Upper lobe of left lung (tissue), 6 donors: Measurements from ENCODE around the gene MEIOB. TPM values are rescaled to one million over a fixed set of nuclear protein-coding genes. Genes with fewer than 3 reads are reported as not detected.
A peak's percentile ranks its signal among the peaks of the same experiment; 100 is the strongest.
"Not testable (repeated sequence)": the region's sequence is repeated elsewhere in the genome, so short reads cannot be mapped to it uniquely, and the experiment has no call there.

ENCODE experiments used
- ATAC-seq, 2 donors: fragments of 200-7000 bp; cut with Tn5 transposase; one replicate each; pipeline ENCODE4 v1.9.1; 2022; ENCODE audit warnings: mild to moderate bottlenecking in 2 of 2, moderate library complexity in 2 of 2; ENCODE audit not compliant: low FRiP score in 2 of 2
- DNase-seq, 2 donors: peaks; one replicate each; pipeline ENCODE4 v3.0.0-alpha.2; 2019 to 2020
- H3K27ac ChIP-seq, 4 donors: fragments of 200-600 bp; sonication (generic); one replicate each; pipeline ENCODE4 v1.5.1; 2016 to 2019
- H3K27me3 ChIP-seq, 4 donors: fragments of 200-600 bp; sonication (generic); one replicate each; pipeline ENCODE4 v1.5.1; 2017 to 2019
- H3K36me3 ChIP-seq, 4 donors: fragments of 200-600 bp; sonication (generic); one replicate each; pipeline ENCODE4 v1.5.1; 2016 to 2019
- H3K4me1 ChIP-seq, 4 donors: fragments of 200-600 bp; sonication (generic); one replicate each; pipeline ENCODE4 v1.5.1; 2018 to 2019
- H3K4me3 ChIP-seq, 4 donors: fragments of 200-600 bp; sonication (generic); one replicate each; pipeline ENCODE4 v1.5.1; 2017 to 2019; ENCODE audit warnings: mild to moderate bottlenecking in 2 of 4, moderate library complexity in 1 of 4
- H3K9me3 ChIP-seq, 4 donors: fragments of 200-600 bp; sonication (generic); one replicate each; pipeline ENCODE4 v1.5.1; 2018 to 2019
- EP300 ChIP-seq, 4 donors: sonication (generic); formaldehyde crosslinking; IDR thresholded peaks; one replicate each; pipeline ENCODE4 v1.5.1; 2017; ENCODE audit warnings: antibody characterized with exemption in 4 of 4, control low read depth in 2 of 4
- POLR2A ChIP-seq, 4 donors: fragments of 450-650 bp; IDR thresholded peaks; one replicate each; pipeline ENCODE4 v1.5.1; 2016 to 2017; ENCODE audit warnings: antibody characterized with exemption in 4 of 4, mild to moderate bottlenecking in 2 of 4
- POLR2AphosphoS5 ChIP-seq, 2 donors: sonication (generic); formaldehyde crosslinking; IDR thresholded peaks; one replicate each; pipeline ENCODE4 v1.5.1; 2017; ENCODE audit warnings: antibody characterized with exemption in 2 of 2
- WGBS, 2 donors: methylation state at CpG; one replicate each; pipeline ENCODE4 v1.1.5; 2017 to 2018; 5-methylcytosine and 5-hydroxymethylcytosine counted together
- total RNA-seq, 6 donors: library from RNA; depleted of rRNA in 4 of 6; stranded (reverse); fragments of >200 nt in 4 of 6; gene quantifications; one replicate each; pipeline versions ENCODE4 v1.1.0 to v1.2.1, GENCODE V29; 2016 to 2021
- TF ChIP-seq, protein P1 (sequence below), 6 experiments: fragments of 450-650 bp in 4 of 6; fragments of 200-600 bp in 2 of 6; sonication (generic) in 2 of 6; IDR thresholded peaks; one replicate each; pipeline ENCODE4 v1.5.1; 2016 to 2019; ENCODE audit warnings: antibody characterized with exemption in 6 of 6
- donor health status: DM: no; HTN: no; CAD: no; lungs with moderate emphysema.
- donor health status: DM: no; HTN: yes; CAD: no; lungs with severe emphysema.

The MEIOB gene, protein sequence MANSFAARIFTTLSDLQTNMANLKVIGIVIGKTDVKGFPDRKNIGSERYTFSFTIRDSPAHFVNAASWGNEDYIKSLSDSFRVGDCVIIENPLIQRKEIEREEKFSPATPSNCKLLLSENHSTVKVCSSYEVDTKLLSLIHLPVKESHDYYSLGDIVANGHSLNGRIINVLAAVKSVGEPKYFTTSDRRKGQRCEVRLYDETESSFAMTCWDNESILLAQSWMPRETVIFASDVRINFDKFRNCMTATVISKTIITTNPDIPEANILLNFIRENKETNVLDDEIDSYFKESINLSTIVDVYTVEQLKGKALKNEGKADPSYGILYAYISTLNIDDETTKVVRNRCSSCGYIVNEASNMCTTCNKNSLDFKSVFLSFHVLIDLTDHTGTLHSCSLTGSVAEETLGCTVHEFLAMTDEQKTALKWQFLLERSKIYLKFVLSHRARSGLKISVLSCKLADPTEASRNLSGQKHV
- under 1 TPM in 1 of 6 donors, not detected in 5; 0.54 TPM for total RNA-seq

DNA sequence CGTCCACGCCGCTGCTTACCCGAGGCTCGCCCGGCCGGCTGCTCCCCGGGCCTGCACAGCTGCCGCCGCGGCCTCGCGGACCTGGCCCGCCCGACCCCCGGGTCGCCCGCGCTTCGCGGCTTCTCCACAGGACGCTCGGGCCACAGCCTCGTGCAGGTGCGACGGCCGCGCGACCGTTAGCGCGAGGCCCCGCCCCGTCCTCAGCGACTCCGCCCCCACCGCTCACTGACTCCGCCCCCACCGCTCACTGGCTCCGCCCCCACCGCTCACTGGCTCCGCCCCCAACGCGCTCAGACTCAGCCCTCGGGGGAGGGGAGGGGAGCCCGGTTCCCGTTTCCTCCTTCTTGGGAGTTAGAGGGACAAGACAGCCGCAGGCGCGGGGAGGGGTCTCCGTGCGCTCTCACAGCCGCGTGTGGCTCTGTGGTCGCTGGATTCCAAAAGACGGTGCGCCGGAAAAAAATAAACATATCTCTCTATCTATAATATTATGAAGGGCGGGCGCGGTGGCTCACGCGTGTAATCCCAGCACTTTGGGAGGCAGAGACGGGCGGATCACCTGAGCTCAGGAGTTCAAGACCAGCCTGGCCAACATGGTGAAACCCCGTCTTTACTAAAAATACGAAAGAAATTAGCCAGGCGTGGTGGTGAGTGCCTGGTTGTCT lies at the start of gene MEIOB:
TSS of gene MEIOB (minus strand) at position 191 of the 662 bp plus-strand sequence. CDS start 3,989 bp downstream, outside the sequence.
- H3K4me3 ChIP-seq: peak within 1 kb of the TSS in 3 of 4 donors; percentile 17 to 36 (median 32)

DNA sequence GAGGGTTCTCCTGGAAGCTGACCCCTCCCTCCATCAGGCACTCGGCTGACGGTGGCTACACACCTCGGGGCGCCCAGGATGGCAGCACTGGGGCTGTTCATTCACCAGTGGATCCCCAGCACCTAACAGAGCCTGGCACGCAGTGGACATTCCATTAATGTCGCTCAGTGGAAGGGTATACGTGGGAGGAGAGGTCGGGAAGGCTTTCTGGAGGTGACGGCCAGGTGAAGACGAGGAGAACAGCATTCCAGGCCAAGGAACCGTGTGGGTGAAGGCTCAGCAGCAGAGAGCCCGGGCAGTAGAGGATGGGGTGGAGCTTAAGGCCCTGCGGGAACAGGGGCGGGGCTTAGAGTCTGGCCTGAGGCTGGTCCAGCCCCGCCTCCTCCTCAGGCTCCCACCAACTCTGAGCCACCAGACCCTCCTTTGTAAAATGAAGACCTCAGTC lies 48.8 kb upstream of the MEIOB start:
- WGBS, 2 donors: 7 to 11% methylated on average over 14 to 15 of the region's 15 CpGs
- Histone ChIP-seq H3K27me3 (peaks cover 0 to 44% (median 29%) of the 10 kb centered on the region in 4 donors), H3K4me3 (no peak overlapping the region), H3K36me3 (no peaks in the 10 kb centered on the region), H3K27ac (no peak overlapping the region), H3K9me3 (no peaks in the 10 kb centered on the region), H3K4me1 (peaks cover 8 to 28% (median 17%) of the 10 kb centered on the region in 4 donors)
- ATAC-seq: peak in 1 of 2 donors; percentile 52
- DNase-seq: peak in 1 of 2 donors; percentile 75
- TF ChIP-seq, protein P1, sequence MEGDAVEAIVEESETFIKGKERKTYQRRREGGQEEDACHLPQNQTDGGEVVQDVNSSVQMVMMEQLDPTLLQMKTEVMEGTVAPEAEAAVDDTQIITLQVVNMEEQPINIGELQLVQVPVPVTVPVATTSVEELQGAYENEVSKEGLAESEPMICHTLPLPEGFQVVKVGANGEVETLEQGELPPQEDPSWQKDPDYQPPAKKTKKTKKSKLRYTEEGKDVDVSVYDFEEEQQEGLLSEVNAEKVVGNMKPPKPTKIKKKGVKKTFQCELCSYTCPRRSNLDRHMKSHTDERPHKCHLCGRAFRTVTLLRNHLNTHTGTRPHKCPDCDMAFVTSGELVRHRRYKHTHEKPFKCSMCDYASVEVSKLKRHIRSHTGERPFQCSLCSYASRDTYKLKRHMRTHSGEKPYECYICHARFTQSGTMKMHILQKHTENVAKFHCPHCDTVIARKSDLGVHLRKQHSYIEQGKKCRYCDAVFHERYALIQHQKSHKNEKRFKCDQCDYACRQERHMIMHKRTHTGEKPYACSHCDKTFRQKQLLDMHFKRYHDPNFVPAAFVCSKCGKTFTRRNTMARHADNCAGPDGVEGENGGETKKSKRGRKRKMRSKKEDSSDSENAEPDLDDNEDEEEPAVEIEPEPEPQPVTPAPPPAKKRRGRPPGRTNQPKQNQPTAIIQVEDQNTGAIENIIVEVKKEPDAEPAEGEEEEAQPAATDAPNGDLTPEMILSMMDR (IDR thresholded peaks at IDR 0.05): no peak
- TF ChIP-seq EP300 (IDR thresholded peaks at IDR 0.05) (no peak), POLR2A (IDR thresholded peaks at IDR 0.05) (no peak), POLR2AphosphoS5 (IDR thresholded peaks at IDR 0.05) (no peak)

More for the DNA sequence above, at the start of gene MEIOB:
- Histone ChIP-seq H3K27ac (no peak within 1 kb of the TSS), H3K36me3 (no peaks in the 10 kb centered on the region), H3K9me3 (peaks cover 0 to 4% (median 2%) of the 10 kb centered on the region in 4 donors), H3K4me1 (peaks cover 0 to 7% (median 5%) of the 10 kb centered on the region in 4 donors), H3K27me3 (peaks cover 0 to 10% (median 4%) of the 10 kb centered on the region in 4 donors)
- WGBS, 2 donors: 7 to 10% methylated on average over 12 to 25 of the region's 68 CpGs
- TF ChIP-seq POLR2A (IDR thresholded peaks at IDR 0.05): no peak
- no peak for TF ChIP-seq EP300 (IDR thresholded peaks at IDR 0.05)
- TF ChIP-seq, protein P1 (IDR thresholded peaks at IDR 0.05): no peak
- no peak for TF ChIP-seq POLR2AphosphoS5 (IDR thresholded peaks at IDR 0.05)
- DNase-seq: peak; percentile 51 to 87
- ATAC-seq: peak; percentile 70 to 73

DNA sequence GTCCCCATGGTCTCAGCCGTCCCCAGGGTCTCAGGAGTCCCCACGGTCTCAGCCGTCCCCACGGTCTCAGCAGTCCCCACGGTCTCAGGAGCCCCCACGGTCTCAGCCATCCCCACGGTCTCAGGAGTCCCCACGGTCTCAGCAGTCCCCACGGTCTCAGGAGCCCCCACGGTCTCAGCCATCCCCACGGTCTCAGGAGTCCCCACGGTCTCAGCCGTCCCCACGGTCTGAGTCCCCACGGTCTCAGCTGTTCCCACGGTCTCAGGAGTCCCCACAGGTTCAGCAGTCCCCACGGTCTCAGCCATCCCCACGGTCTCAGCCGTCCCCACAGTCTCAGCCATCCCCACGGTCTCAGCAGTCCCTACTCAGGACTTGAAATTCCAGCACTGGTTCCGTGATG lies 48.2 kb upstream of the MEIOB start:
- WGBS, 2 donors: 58 to 67% methylated on average over 15 to 19 of the region's 21 CpGs
- H3K4me1 ChIP-seq: peaks cover 8 to 28% (median 17%) of the 10 kb centered on the region in 4 donors
- ATAC-seq, H3K4me3 ChIP-seq, H3K9me3 ChIP-seq, H3K36me3 ChIP-seq, DNase-seq, H3K27ac ChIP-seq: not testable (repeated sequence)
- peaks cover 0 to 44% (median 29%) of the 10 kb centered on the region in 4 donors for H3K27me3 ChIP-seq

DNA sequence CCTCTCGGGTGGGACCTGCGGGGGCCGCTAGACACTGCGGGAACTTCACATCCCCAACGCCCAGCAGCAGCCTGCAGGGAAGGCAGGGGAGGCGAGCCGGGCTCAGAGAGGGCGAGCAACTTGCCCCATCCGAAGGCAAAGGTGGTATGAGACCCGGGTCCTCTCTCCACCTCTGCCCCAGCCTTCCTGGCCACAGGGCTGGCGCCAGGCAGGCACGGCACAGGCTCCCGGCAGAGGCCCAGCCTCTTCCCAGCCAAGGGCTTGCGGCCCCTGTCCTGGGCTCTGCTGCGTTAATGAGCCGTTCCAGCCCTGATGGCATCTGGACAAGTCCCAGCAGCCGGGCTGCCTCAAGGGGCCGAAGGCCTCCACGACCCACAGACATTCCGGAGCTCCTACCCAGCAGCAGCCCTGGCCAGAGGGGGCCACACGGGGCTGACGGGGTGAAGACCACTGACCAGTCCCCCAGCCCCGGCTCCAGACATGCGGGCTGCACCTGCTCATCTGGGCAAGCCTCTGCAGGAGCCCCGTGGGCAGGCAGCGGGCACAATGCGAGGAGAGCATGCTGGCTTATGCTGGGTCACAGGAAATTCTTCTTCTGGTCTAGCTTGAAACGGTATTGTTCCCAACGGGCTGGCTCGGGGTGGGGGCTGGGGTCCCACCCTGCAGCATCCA lies 47.5 kb upstream of the MEIOB start:
- H3K36me3 ChIP-seq: no peaks in the 10 kb centered on the region
- TF ChIP-seq POLR2A (IDR thresholded peaks at IDR 0.05) (no peak), POLR2AphosphoS5 (IDR thresholded peaks at IDR 0.05) (no peak), EP300 (IDR thresholded peaks at IDR 0.05) (no peak)
- TF ChIP-seq, protein P1 (IDR thresholded peaks at IDR 0.05): no peak
- WGBS, 2 donors: 32 to 34% methylated on average over 17 to 30 of the region's 30 CpGs
- H3K27ac ChIP-seq: no peak overlapping the region
- peaks cover 0 to 44% (median 29%) of the 10 kb centered on the region in 4 donors for H3K27me3 ChIP-seq
- DNase-seq (peak in 1 of 2 donors; percentile 71), ATAC-seq (no peak)
- no peaks in the 10 kb centered on the region for H3K9me3 ChIP-seq
- H3K4me1 ChIP-seq: peaks cover 8 to 28% (median 18%) of the 10 kb centered on the region in 4 donors
- H3K4me3 ChIP-seq: no peak overlapping the region
